GM23338 (cell line): ENCODE results near the gene VEGFB. TPM values are rescaled to one million over a fixed set of nuclear protein-coding genes. Genes with fewer than 3 reads are reported as not detected.

Experiments
- ATAC-seq: fragments of 200-7000 bp; cut with Tn5 transposase; 3 replicates; pipeline ENCODE4 v1.9.1; 2020
- DNase-seq: peaks from one replicate; pipeline ENCODE4 v3.0.0-alpha.2; 2015; ENCODE audit warnings: low spot score
- H2AFZ ChIP-seq: fragments of 200-600 bp; sonication (generic); 2 replicates; pipeline ENCODE4 v1.8.0; 2016; ENCODE audit warnings: antibody characterized with exemption, mild to moderate bottlenecking, moderate library complexity
- H3F3A ChIP-seq: fragments of 200-600 bp; sonication (generic); replicated peaks from 2 replicates; pipeline ENCODE4 v1.8.0; 2017; ENCODE audit warnings: antibody characterized with exemption, mixed run types, low read depth
- H3K27ac ChIP-seq: fragments of 200-600 bp; sonication (generic); 2 replicates; pipeline ENCODE4 v1.6.1; 2016; ENCODE audit warnings: low read depth
- H3K27me3 ChIP-seq: fragments of 200-600 bp; sonication (generic); 2 replicates; pipeline ENCODE4 v1.8.0; 2016; ENCODE audit warnings: mild to moderate bottlenecking, mixed run types, moderate library complexity; ENCODE audit not compliant: insufficient read depth
- H3K36me3 ChIP-seq: fragments of 200-600 bp; sonication (generic); 2 replicates; pipeline ENCODE4 v1.8.0; 2016; ENCODE audit warnings: mild to moderate bottlenecking; ENCODE audit not compliant: insufficient read depth
- H3K4me1 ChIP-seq: fragments of 200-600 bp; sonication (generic); 2 replicates; pipeline ENCODE4 v1.8.0; 2016; ENCODE audit warnings: mild to moderate bottlenecking, moderate library complexity; ENCODE audit not compliant: insufficient read depth
- H3K4me2 ChIP-seq: fragments of 200-600 bp; sonication (generic); 2 replicates; pipeline ENCODE4 v1.7.1; 2017; ENCODE audit warnings: mixed run types
- H3K4me3 ChIP-seq: fragments of 200-600 bp; sonication (generic); 2 replicates; pipeline ENCODE4 v1.6.1; 2016; ENCODE audit warnings: mixed run types
- H3K79me2 ChIP-seq: fragments of 200-600 bp; sonication (generic); replicated peaks from 2 replicates; pipeline ENCODE4 v1.8.0; 2017; ENCODE audit warnings: mild to moderate bottlenecking; ENCODE audit not compliant: insufficient read depth
- H3K9me2 ChIP-seq: fragments of 200-600 bp; sonication (generic); 2 replicates; pipeline ENCODE4 v1.8.0; 2017; ENCODE audit not compliant: insufficient read depth
- H4K20me1 ChIP-seq: fragments of 200-600 bp; sonication (generic); replicated peaks from 2 replicates; pipeline ENCODE4 v1.8.0; 2017; ENCODE audit warnings: mild to moderate bottlenecking; ENCODE audit not compliant: insufficient read depth
- H3K27ac Mint-ChIP-seq: 2 replicates; pipeline ENCODE4 v1.8.0; 2020; ENCODE audit warnings: inconsistent platforms, mild to moderate bottlenecking, moderate library complexity, mixed read lengths
- H3K27me3 Mint-ChIP-seq: 3 replicates; pipeline ENCODE4 v1.8.0; 2022; ENCODE audit warnings: low read depth, mild to moderate bottlenecking, moderate library complexity, mixed read lengths, inconsistent platforms; ENCODE audit not compliant: insufficient read depth, poor library complexity
- H3K36me3 Mint-ChIP-seq: 3 replicates; pipeline ENCODE4 v1.8.0; 2021; ENCODE audit warnings: low read depth, mild to moderate bottlenecking, inconsistent platforms, moderate library complexity, mixed read lengths
- H3K4me1 Mint-ChIP-seq: 3 replicates; pipeline ENCODE4 v1.8.0; 2020; ENCODE audit warnings: mild to moderate bottlenecking, inconsistent platforms, mixed read lengths
- H3K4me3 Mint-ChIP-seq: 3 replicates; pipeline ENCODE4 v1.8.0; 2021; ENCODE audit warnings: moderate library complexity, mild to moderate bottlenecking, inconsistent platforms, mixed read lengths
- H3K9me3 Mint-ChIP-seq: 3 replicates; pipeline ENCODE4 v1.8.0; 2020; ENCODE audit warnings: moderate library complexity, mild to moderate bottlenecking, inconsistent platforms, mixed read lengths
- CREB1 ChIP-seq: fragments of 250-450 bp; sonication (Bioruptor Pico); IDR thresholded peaks from 2 replicates; pipeline ENCODE4 v1.5.0; 2020; ENCODE audit warnings: low read depth, mild to moderate bottlenecking, moderate library complexity
- ETS1 ChIP-seq: IDR thresholded peaks from 2 replicates; pipeline ENCODE4 v1.6.1; 2016; ENCODE audit warnings: antibody characterized with exemption
- EZH2phosphoT487 ChIP-seq: fragments of 200-600 bp; sonication (generic); IDR thresholded peaks from one replicate; pipeline ENCODE4 v1.8.1; 2018; ENCODE audit warnings: antibody characterized with exemption; ENCODE audit not compliant: unreplicated experiment
- NANOG ChIP-seq: IDR thresholded peaks from 2 replicates; pipeline ENCODE4 v1.6.1; 2016; ENCODE audit warnings: antibody characterized with exemption, borderline replicate concordance
- REST ChIP-seq: IDR thresholded peaks from one replicate; pipeline ENCODE4 v1.6.1; 2018; ENCODE audit warnings: antibody characterized with exemption; ENCODE audit not compliant: unreplicated experiment
- STAT1 ChIP-seq: IDR thresholded peaks from one replicate; pipeline ENCODE4 v1.6.1; 2016; ENCODE audit warnings: antibody characterized with exemption; ENCODE audit not compliant: unreplicated experiment
- ZNF114 ChIP-seq: fragments of 250-450 bp; sonication (Bioruptor Pico); IDR thresholded peaks from 2 replicates; pipeline ENCODE4 v1.5.0; 2020; ENCODE audit warnings: mild to moderate bottlenecking, moderate library complexity
- polyA plus RNA-seq: library from polyadenylated mRNA; unstranded; fragments of >200 nt; fragmentation: Nextera tagmentation; extraction: Ambion mirVana; gene quantifications from 2 replicates; pipeline ENCODE4 v1.2.1, GENCODE V29; 2016
- total RNA-seq: library from RNA; depleted of rRNA; stranded (reverse); fragments of >200 nt; shearing (Covaris generic); gene quantifications from 2 replicates; pipeline ENCODE4 v1.2.3, GENCODE V29; 2014
- TF ChIP-seq, protein P1 (sequence below): fragments of 250-450 bp; sonication (Bioruptor Pico); IDR thresholded peaks from 2 replicates; pipeline ENCODE4 v1.5.0; 2020; ENCODE audit warnings: mild to moderate bottlenecking, moderate library complexity

Gene VEGFB
- total and polyA plus RNA-seq, 2 experiments from 2014 or later, result 20.8 to 25.8 TPM

DNA sequence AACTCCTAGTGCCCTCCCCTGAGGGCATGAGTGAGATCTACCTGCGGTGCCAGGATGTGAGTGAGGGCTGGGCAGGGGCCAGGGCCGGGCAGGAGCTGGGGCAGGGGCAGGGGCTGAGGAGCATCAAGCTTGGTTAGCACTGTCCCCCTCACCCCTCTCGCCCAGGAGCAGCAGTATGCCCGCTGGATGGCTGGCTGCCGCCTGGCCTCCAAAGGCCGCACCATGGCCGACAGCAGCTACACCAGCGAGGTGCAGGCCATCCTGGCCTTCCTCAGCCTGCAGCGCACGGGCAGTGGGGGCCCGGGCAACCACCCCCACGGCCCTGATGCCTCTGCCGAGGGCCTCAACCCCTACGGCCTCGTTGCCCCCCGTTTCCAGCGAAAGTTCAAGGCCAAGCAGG lies 14.1 kb upstream of the VEGFB start:
- no peak for ATAC-seq
- Histone ChIP-seq H4K20me1 (no peaks in the 10 kb centered on the region), H3F3A (no peaks in the 10 kb centered on the region), H3K27me3 (no peaks in the 10 kb centered on the region), H2AFZ (no peak overlapping the region), H3K4me1 (no peaks in the 10 kb centered on the region; the same call in 1 of the 2 replicates), H3K4me2 (no peak overlapping the region), H3K36me3 (peaks cover 3% of the 10 kb centered on the region; the same call in 1 of the 2 replicates), H3K27ac (no peak overlapping the region), H3K79me2 (no peaks in the 10 kb centered on the region), H3K9me2 (no peaks in the 10 kb centered on the region), H3K4me3 (no peak overlapping the region)
- no peak overlapping the region for H3K4me3 Mint-ChIP-seq
- no peaks in the 10 kb centered on the region for H3K9me3 Mint-ChIP-seq
- no peak for DNase-seq
- H3K4me1 Mint-ChIP-seq, result peaks cover 8% of the 10 kb centered on the region; the same call in 2 of the 3 replicates
- peaks cover 5% of the 10 kb centered on the region for H3K27me3 Mint-ChIP-seq
- peaks cover 3% of the 10 kb centered on the region; the same call in 2 of the 3 replicates for H3K36me3 Mint-ChIP-seq
- H3K27ac Mint-ChIP-seq, result no peak overlapping the region
- TF ChIP-seq ZNF114 (CRISPR knock-in tag) (no peak), ETS1 (no peak), NANOG (no peak), STAT1 (no peak), CREB1 (CRISPR knock-in tag) (no peak), EZH2phosphoT487 (no peak), REST (no peak)
- TF ChIP-seq, protein P1, sequence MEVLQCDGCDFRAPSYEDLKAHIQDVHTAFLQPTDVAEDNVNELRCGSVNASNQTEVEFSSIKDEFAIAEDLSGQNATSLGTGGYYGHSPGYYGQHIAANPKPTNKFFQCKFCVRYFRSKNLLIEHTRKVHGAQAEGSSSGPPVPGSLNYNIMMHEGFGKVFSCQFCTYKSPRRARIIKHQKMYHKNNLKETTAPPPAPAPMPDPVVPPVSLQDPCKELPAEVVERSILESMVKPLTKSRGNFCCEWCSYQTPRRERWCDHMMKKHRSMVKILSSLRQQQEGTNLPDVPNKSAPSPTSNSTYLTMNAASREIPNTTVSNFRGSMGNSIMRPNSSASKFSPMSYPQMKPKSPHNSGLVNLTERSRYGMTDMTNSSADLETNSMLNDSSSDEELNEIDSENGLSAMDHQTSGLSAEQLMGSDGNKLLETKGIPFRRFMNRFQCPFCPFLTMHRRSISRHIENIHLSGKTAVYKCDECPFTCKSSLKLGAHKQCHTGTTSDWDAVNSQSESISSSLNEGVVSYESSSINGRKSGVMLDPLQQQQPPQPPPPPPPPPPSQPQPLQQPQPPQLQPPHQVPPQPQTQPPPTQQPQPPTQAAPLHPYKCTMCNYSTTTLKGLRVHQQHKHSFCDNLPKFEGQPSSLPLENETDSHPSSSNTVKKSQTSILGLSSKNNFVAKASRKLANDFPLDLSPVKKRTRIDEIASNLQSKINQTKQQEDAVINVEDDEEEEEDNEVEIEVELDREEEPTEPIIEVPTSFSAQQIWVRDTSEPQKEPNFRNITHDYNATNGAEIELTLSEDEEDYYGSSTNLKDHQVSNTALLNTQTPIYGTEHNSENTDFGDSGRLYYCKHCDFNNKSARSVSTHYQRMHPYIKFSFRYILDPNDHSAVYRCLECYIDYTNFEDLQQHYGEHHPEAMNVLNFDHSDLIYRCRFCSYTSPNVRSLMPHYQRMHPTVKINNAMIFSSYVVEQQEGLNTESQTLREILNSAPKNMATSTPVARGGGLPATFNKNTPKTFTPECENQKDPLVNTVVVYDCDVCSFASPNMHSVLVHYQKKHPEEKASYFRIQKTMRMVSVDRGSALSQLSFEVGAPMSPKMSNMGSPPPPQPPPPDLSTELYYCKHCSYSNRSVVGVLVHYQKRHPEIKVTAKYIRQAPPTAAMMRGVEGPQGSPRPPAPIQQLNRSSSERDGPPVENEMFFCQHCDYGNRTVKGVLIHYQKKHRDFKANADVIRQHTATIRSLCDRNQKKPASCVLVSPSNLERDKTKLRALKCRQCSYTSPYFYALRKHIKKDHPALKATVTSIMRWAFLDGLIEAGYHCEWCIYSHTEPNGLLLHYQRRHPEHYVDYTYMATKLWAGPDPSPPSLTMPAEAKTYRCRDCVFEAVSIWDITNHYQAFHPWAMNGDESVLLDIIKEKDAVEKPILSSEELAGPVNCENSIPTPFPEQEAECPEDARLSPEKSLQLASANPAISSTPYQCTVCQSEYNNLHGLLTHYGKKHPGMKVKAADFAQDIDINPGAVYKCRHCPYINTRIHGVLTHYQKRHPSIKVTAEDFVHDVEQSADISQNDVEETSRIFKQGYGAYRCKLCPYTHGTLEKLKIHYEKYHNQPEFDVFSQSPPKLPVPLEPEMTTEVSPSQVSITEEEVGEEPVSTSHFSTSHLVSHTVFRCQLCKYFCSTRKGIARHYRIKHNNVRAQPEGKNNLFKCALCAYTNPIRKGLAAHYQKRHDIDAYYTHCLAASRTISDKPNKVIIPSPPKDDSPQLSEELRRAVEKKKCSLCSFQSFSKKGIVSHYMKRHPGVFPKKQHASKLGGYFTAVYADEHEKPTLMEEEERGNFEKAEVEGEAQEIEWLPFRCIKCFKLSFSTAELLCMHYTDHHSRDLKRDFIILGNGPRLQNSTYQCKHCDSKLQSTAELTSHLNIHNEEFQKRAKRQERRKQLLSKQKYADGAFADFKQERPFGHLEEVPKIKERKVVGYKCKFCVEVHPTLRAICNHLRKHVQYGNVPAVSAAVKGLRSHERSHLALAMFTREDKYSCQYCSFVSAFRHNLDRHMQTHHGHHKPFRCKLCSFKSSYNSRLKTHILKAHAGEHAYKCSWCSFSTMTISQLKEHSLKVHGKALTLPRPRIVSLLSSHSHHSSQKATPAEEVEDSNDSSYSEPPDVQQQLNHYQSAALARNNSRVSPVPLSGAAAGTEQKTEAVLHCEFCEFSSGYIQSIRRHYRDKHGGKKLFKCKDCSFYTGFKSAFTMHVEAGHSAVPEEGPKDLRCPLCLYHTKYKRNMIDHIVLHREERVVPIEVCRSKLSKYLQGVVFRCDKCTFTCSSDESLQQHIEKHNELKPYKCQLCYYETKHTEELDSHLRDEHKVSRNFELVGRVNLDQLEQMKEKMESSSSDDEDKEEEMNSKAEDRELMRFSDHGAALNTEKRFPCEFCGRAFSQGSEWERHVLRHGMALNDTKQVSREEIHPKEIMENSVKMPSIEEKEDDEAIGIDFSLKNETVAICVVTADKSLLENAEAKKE, result no peak
